ENCODE measurements around the gene CLN3.

- TF ChIP-seq, protein P1, sequence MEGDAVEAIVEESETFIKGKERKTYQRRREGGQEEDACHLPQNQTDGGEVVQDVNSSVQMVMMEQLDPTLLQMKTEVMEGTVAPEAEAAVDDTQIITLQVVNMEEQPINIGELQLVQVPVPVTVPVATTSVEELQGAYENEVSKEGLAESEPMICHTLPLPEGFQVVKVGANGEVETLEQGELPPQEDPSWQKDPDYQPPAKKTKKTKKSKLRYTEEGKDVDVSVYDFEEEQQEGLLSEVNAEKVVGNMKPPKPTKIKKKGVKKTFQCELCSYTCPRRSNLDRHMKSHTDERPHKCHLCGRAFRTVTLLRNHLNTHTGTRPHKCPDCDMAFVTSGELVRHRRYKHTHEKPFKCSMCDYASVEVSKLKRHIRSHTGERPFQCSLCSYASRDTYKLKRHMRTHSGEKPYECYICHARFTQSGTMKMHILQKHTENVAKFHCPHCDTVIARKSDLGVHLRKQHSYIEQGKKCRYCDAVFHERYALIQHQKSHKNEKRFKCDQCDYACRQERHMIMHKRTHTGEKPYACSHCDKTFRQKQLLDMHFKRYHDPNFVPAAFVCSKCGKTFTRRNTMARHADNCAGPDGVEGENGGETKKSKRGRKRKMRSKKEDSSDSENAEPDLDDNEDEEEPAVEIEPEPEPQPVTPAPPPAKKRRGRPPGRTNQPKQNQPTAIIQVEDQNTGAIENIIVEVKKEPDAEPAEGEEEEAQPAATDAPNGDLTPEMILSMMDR (IDR thresholded peaks at IDR 0.05), result no peak
- no peak for TF ChIP-seq POLR2A (IDR thresholded peaks at IDR 0.05)
Observed at GRCh38 chr16:28526201-28527099, 34.6 kb upstream of the CLN3 start.

All from lower leg skin (tissue), 3 donors.